DND-41 (cell line): ENCODE data around the gene KIRREL3.

Source experiments
- ATAC-seq: fragments of 200-7000 bp; cut with Tn5 transposase; 3 replicates; pipeline ENCODE4 v1.9.1; 2021; ENCODE audit warnings: low read depth; ENCODE audit not compliant: insufficient read depth
- DNase-seq: peaks from one replicate; pipeline ENCODE4 v3.0.0-alpha.2; 2020
- H2AFZ ChIP-seq: 2 replicates; pipeline ENCODE4 v1.6.0; 2012; ENCODE audit warnings: low read depth, low read length
- H3K27ac ChIP-seq: 2 replicates; pipeline ENCODE4 v1.5.1; 2012; ENCODE audit warnings: low read length, inconsistent platforms
- H3K27me3 ChIP-seq: fragments of 200-600 bp; sonication (generic); 2 replicates; pipeline ENCODE4 v1.6.0; 2012; ENCODE audit warnings: low read length, mild to moderate bottlenecking, inconsistent platforms; ENCODE audit not compliant: insufficient read depth, poor library complexity
- H3K36me3 ChIP-seq: 2 replicates; pipeline ENCODE4 v1.5.1; 2012; ENCODE audit warnings: low read length, inconsistent platforms; ENCODE audit not compliant: insufficient read depth
- H3K4me1 ChIP-seq: 2 replicates; pipeline ENCODE4 v1.5.1; 2012; ENCODE audit warnings: mild to moderate bottlenecking, low read length; ENCODE audit not compliant: insufficient read depth
- H3K4me2 ChIP-seq: 2 replicates; pipeline ENCODE4 v1.6.0; 2012; ENCODE audit warnings: mild to moderate bottlenecking, moderate library complexity, low read length, inconsistent platforms; ENCODE audit not compliant: insufficient read depth
- H3K4me3 ChIP-seq, 2 experiments: fragments of 200-600 bp in 1 of 2; shearing (Covaris generic) in 1 of 2; 2 replicates each; pipeline ENCODE4 v1.5.1; 2012 to 2016; ENCODE audit warnings: inconsistent platforms in 2 of 2, low read length in 2 of 2, mild to moderate bottlenecking in 2 of 2, low read depth in 1 of 2, moderate library complexity in 1 of 2
- H3K79me2 ChIP-seq: 2 replicates; pipeline ENCODE4 v1.6.0; 2012; ENCODE audit warnings: low read length, inconsistent platforms; ENCODE audit not compliant: insufficient read depth
- H3K9ac ChIP-seq: 2 replicates; pipeline ENCODE4 v1.6.0; 2012; ENCODE audit warnings: low read depth, mild to moderate bottlenecking, inconsistent platforms, low read length, moderate library complexity
- H3K9me3 ChIP-seq: 2 replicates; pipeline ENCODE4 v1.5.1; 2012; ENCODE audit warnings: low read length, moderate library complexity, mild to moderate bottlenecking, inconsistent platforms; ENCODE audit not compliant: insufficient read depth, severe bottlenecking
- H4K20me1 ChIP-seq: 2 replicates; pipeline ENCODE4 v1.6.0; 2012; ENCODE audit warnings: low read length; ENCODE audit not compliant: insufficient read depth
- CTCF ChIP-seq: IDR thresholded peaks from 2 replicates; pipeline ENCODE4 v1.5.1; 2012; ENCODE audit warnings: borderline replicate concordance, low read length, moderate library complexity, mild to moderate bottlenecking; ENCODE audit not compliant: poor library complexity, severe bottlenecking; ENCODE audit errors: extremely low read depth
- EZH2 ChIP-seq: IDR thresholded peaks from 3 replicates; pipeline ENCODE4 v1.6.1; 2012; ENCODE audit warnings: borderline replicate concordance, low read depth, mild to moderate bottlenecking, moderate library complexity, low read length, inconsistent platforms; ENCODE audit not compliant: severe bottlenecking

KIRREL3 gene

GRCh38 chr11:126890561-126890960 lies 110.0 kb downstream of the KIRREL3 start:
- no peak overlapping the region for H2AFZ ChIP-seq
- H3K79me2 ChIP-seq, result no peaks in the 10 kb centered on the region
- DNase-seq (no peak), ATAC-seq (no peak)
- no peak overlapping the region for H3K9ac ChIP-seq
- no peak overlapping the region for H3K27ac ChIP-seq
- no peak overlapping the region for H3K4me3 ChIP-seq
- H3K4me2 ChIP-seq, result no peak overlapping the region
- H4K20me1 ChIP-seq, result no peaks in the 10 kb centered on the region
- no peaks in the 10 kb centered on the region for H3K36me3 ChIP-seq
- H3K4me1 ChIP-seq, result peaks cover 54% of the 10 kb centered on the region
- no peaks in the 10 kb centered on the region for H3K27me3 ChIP-seq
- TF ChIP-seq EZH2, result no peak
- peak; percentile 23 for TF ChIP-seq CTCF
- no peaks in the 10 kb centered on the region for H3K9me3 ChIP-seq

- Histone ChIP-seq H3K4me3 (no peak overlapping the region), H4K20me1 (no peaks in the 10 kb centered on the region), H3K9ac (no peak overlapping the region), H3K36me3 (no peaks in the 10 kb centered on the region), H2AFZ (no peak overlapping the region), H3K79me2 (no peaks in the 10 kb centered on the region), H3K27me3 (no peaks in the 10 kb centered on the region), H3K27ac (no peak overlapping the region; the same call in 1 of the 2 replicates), H3K4me1 (peaks cover 30% of the 10 kb centered on the region), H3K4me2 (no peak overlapping the region), H3K9me3 (no peaks in the 10 kb centered on the region)
- no peak for TF ChIP-seq EZH2
- DNase-seq (peak; percentile 24), ATAC-seq (peak; percentile 86)
Measured at GRCh38 chr11:126888115-126888712, 112.4 kb downstream of the KIRREL3 start.

GRCh38 chr11:126886636-126887035 lies 113.9 kb downstream of the KIRREL3 start:
- Histone ChIP-seq H4K20me1 (no peaks in the 10 kb centered on the region), H3K4me3 (no peak overlapping the region), H3K79me2 (no peaks in the 10 kb centered on the region), H3K9ac (no peak overlapping the region), H3K4me1 (peaks cover 14% of the 10 kb centered on the region), H3K27me3 (no peaks in the 10 kb centered on the region), H3K9me3 (no peaks in the 10 kb centered on the region), H3K27ac (no peak overlapping the region), H2AFZ (no peak overlapping the region), H3K36me3 (no peaks in the 10 kb centered on the region), H3K4me2 (no peak overlapping the region)
- no peak for TF ChIP-seq CTCF
- TF ChIP-seq EZH2, result no peak
- DNase-seq (no peak), ATAC-seq (no peak)

GRCh38 chr11:126886085-126886484 lies 114.5 kb downstream of the KIRREL3 start:
- Histone ChIP-seq H4K20me1 (no peaks in the 10 kb centered on the region), H3K4me2 (no peak overlapping the region), H3K9ac (no peak overlapping the region), H3K4me3 (no peak overlapping the region), H3K27ac (no peak overlapping the region), H3K79me2 (no peaks in the 10 kb centered on the region), H3K9me3 (no peaks in the 10 kb centered on the region), H3K27me3 (no peaks in the 10 kb centered on the region), H3K36me3 (no peaks in the 10 kb centered on the region), H2AFZ (no peak overlapping the region), H3K4me1 (peaks cover 10% of the 10 kb centered on the region)
- ATAC-seq, result no peak
- TF ChIP-seq CTCF, result no peak
- no peak for TF ChIP-seq EZH2
- no peak for DNase-seq
